SU-DHL-6 (cell line): ENCODE measurements around the gene RBL2.

Experiments used
- H2AFZ ChIP-seq: fragments of 200-600 bp; sonication (generic); 2 replicates; pipeline ENCODE4 v1.6.1; 2014; ENCODE audit warnings: low read depth, mild to moderate bottlenecking, moderate library complexity, mixed read lengths, antibody characterized with exemption, low read length; ENCODE audit not compliant: severe bottlenecking
- H3F3A ChIP-seq: fragments of 200-600 bp; shearing (Covaris generic); 2 replicates; pipeline ENCODE4 v1.6.0; 2016; ENCODE audit warnings: antibody characterized with exemption, mild to moderate bottlenecking; ENCODE audit not compliant: insufficient read depth
- H3K27ac ChIP-seq: fragments of 200-600 bp; sonication (generic); 2 replicates; pipeline ENCODE4 v1.5.1; 2016; ENCODE audit warnings: low read depth, mild to moderate bottlenecking, low read length, moderate library complexity, mixed read lengths
- H3K27me3 ChIP-seq: fragments of 200-600 bp; sonication (generic), shearing (Covaris generic); 2 replicates; pipeline ENCODE4 v1.6.0; 2014; ENCODE audit warnings: mild to moderate bottlenecking, low read length
- H3K36me3 ChIP-seq: fragments of 200-600 bp; sonication (generic); 2 replicates; pipeline ENCODE4 v1.6.1; 2014; ENCODE audit warnings: mild to moderate bottlenecking, low read length, mixed read lengths
- H3K4me2 ChIP-seq: fragments of 300-600, 200-600 bp; shearing (Covaris generic), sonication (generic); 2 replicates; pipeline ENCODE4 v1.6.0; 2014; ENCODE audit warnings: low read length, low read depth, mild to moderate bottlenecking; ENCODE audit not compliant: poor library complexity, severe bottlenecking
- H3K4me3 ChIP-seq: fragments of 200-600 bp; sonication (generic); 2 replicates; pipeline ENCODE4 v1.5.1; 2014; ENCODE audit warnings: antibody characterized with exemption, low read length, mild to moderate bottlenecking, mixed read lengths; ENCODE audit not compliant: insufficient read depth, poor library complexity, severe bottlenecking
- H3K79me2 ChIP-seq: fragments of 200-600 bp; sonication (generic); 2 replicates; pipeline ENCODE4 v1.6.1; 2014; ENCODE audit warnings: mild to moderate bottlenecking, low read length, moderate library complexity; ENCODE audit not compliant: insufficient read depth
- H3K9ac ChIP-seq: fragments of 200-600 bp; sonication (generic); 2 replicates; pipeline ENCODE4 v1.7.0; 2014; ENCODE audit warnings: mild to moderate bottlenecking, low read length
- H3K9me2 ChIP-seq: fragments of 200-600 bp; sonication (generic); replicated peaks from 2 replicates; pipeline ENCODE4 v1.6.1; 2014; ENCODE audit warnings: low read length; ENCODE audit not compliant: insufficient read depth
- H3K9me3 ChIP-seq: fragments of 200-600 bp; sonication (generic); 2 replicates; pipeline ENCODE4 v1.6.1; 2014; ENCODE audit warnings: low read length, mixed read lengths; ENCODE audit not compliant: insufficient read depth
- H4K20me1 ChIP-seq: fragments of 200-600 bp; sonication (generic); 2 replicates; pipeline ENCODE4 v1.6.1; 2014; ENCODE audit warnings: low read depth, mild to moderate bottlenecking, antibody characterized with exemption, low read length, moderate library complexity, mixed read lengths
- EZH2phosphoT487 ChIP-seq: fragments of 200-600 bp; sonication (generic), shearing (Covaris generic); conservative IDR thresholded peaks from 2 replicates; pipeline ENCODE4 v1.6.1; 2018; ENCODE audit warnings: mild to moderate bottlenecking, antibody characterized with exemption, low read length, moderate library complexity, mixed read lengths
- TF ChIP-seq, protein P1 (sequence below): fragments of 200-600 bp; sonication (generic); IDR thresholded peaks from one replicate; pipeline ENCODE4 v1.5.1; 2017; ENCODE audit warnings: antibody characterized with exemption, mild to moderate bottlenecking, low read length, moderate library complexity; ENCODE audit not compliant: insufficient read depth, poor library complexity, severe bottlenecking

Gene RBL2

DNA sequence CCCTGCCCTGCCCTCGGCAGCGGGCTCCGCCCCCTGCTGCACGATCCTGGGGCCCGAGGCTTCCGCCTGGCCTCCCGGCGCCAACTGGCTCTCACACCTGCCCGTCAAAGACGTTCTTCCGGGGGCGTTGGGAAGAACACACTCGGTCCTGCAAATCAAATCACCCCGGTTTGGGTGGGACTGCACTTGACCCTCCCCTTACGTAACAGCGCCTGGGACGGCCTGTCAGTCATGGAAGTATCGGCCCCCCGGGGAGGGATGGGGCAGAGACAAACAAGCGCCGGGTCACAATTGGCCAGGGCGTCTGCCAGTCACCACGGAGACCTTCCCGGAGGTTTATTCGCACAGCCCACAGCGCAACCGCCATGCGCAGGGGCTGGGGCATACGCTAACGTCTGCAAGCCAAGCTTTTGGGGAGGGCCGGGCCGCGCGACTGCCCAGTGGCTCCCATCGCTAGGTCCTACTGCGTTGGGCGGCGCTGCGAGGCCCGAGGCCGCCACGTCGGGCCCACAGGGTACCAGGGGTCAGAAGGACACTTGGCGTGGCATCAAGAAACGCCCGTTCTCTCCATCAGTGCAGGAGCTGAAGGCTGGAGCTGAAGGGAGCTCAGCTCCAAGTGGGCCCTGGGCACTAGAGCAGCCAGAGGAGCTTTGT is 69.1 kb downstream of the RBL2 start:
- Histone ChIP-seq H3F3A (no peaks in the 10 kb centered on the region), H3K4me2 (peak overlapping the region; percentile 69), H3K9ac (peak overlapping the region; percentile 82), H3K9me3 (no peaks in the 10 kb centered on the region), H3K36me3 (no peaks in the 10 kb centered on the region), H3K27me3 (no peaks in the 10 kb centered on the region), H3K27ac (peak overlapping the region; percentile 54), H3K9me2 (no peaks in the 10 kb centered on the region), H4K20me1 (no peaks in the 10 kb centered on the region), H2AFZ (peak overlapping the region; percentile 81), H3K79me2 (no peaks in the 10 kb centered on the region), H3K4me3 (peak overlapping the region; percentile 79)
- TF ChIP-seq, protein P1, sequence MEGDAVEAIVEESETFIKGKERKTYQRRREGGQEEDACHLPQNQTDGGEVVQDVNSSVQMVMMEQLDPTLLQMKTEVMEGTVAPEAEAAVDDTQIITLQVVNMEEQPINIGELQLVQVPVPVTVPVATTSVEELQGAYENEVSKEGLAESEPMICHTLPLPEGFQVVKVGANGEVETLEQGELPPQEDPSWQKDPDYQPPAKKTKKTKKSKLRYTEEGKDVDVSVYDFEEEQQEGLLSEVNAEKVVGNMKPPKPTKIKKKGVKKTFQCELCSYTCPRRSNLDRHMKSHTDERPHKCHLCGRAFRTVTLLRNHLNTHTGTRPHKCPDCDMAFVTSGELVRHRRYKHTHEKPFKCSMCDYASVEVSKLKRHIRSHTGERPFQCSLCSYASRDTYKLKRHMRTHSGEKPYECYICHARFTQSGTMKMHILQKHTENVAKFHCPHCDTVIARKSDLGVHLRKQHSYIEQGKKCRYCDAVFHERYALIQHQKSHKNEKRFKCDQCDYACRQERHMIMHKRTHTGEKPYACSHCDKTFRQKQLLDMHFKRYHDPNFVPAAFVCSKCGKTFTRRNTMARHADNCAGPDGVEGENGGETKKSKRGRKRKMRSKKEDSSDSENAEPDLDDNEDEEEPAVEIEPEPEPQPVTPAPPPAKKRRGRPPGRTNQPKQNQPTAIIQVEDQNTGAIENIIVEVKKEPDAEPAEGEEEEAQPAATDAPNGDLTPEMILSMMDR = no peak
- no peak for TF ChIP-seq EZH2phosphoT487

DNA sequence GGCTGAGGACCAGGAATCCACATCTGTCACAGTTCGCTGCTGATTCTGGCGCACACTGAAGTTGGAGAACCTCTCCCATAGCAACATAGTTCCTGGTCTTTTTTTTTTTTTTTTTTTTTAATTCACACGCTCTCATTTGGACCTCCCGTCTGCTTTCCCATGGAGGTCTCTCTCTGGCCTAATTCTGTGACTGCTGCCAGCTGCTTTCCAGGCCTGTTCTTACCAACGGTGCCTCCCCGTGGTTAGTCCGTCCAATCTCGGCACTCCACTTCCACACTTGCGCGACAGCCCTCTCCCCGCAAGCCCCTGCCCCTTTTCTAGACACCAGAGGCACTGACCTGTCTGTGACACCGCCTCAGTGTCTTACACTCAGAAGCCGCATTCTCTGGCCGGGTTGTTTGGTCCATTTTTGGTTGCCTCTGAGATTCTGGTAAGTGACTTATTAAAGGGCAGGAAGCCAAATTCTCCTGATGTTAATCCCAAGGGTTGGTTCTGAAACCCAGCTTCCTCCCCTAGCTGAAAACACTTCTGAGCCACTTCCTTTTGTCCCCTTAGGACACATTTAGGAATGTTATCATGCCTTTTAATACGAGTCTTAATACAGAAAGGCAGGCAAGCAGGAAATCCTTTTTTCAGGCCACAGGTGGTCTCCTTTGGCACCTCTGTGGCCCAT is 69.9 kb downstream of the RBL2 start:
- Histone ChIP-seq H3K9me3 (no peaks in the 10 kb centered on the region), H3K9me2 (no peaks in the 10 kb centered on the region), H3K36me3 (no peaks in the 10 kb centered on the region), H2AFZ (no peak overlapping the region), H4K20me1 (no peaks in the 10 kb centered on the region), H3K4me2 (peak overlapping the region; percentile 69), H3K79me2 (no peaks in the 10 kb centered on the region), H3F3A (no peaks in the 10 kb centered on the region), H3K27ac (no peak overlapping the region), H3K9ac (peak overlapping the region; percentile 73), H3K27me3 (no peaks in the 10 kb centered on the region), H3K4me3 (peak overlapping the region; percentile 79)
- TF ChIP-seq, protein P1 = no peak
- no peak for TF ChIP-seq EZH2phosphoT487

DNA sequence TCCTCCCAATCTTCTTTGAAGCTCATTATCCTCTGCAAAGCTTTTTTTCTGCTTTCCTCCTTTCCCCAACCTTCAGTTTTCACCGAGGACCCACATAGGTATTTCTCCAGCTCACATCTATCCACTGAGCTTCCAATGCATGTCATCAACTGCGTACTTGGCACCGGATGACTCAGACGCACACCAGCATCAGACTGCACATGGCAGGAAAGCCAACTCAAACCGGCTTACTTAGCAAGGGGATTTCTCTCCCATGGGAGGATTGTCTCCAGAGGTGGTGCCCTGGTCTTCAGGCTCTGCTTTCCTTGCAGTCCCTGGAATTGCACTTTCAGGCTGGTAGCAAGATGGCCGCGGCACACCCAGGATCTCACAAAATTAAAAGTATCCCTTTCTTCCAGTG is 70.4 kb downstream of the RBL2 start:
- H3K9me2 ChIP-seq = no peaks in the 10 kb centered on the region
- H3K79me2 ChIP-seq = no peaks in the 10 kb centered on the region
- H3K4me3 ChIP-seq = no peak overlapping the region
- TF ChIP-seq EZH2phosphoT487 = no peak
- TF ChIP-seq, protein P1 = no peak
- peak overlapping the region; percentile 73; the same call in 1 of the 2 replicates for H3K9ac ChIP-seq
- no peaks in the 10 kb centered on the region for H4K20me1 ChIP-seq
- no peaks in the 10 kb centered on the region for H3K36me3 ChIP-seq
- H3F3A ChIP-seq = no peaks in the 10 kb centered on the region
- H3K4me2 ChIP-seq = peak overlapping the region; percentile 69
- H2AFZ ChIP-seq = no peak overlapping the region
- no peaks in the 10 kb centered on the region for H3K9me3 ChIP-seq
- no peak overlapping the region for H3K27ac ChIP-seq
- no peaks in the 10 kb centered on the region for H3K27me3 ChIP-seq
